Measurements from ENCODE around the gene ARL6IP5.

ARL6IP5 gene

GRCh38 chr3:69113536-69113935, 28.8 kb downstream of the ARL6IP5 start (continued):
- no peak for TF ChIP-seq TOX (CRISPR knock-in tag; IDR thresholded peaks at IDR 0.05; ENCODE audit: borderline replicate concordance)
- no peak for TF ChIP-seq TSHZ2 (CRISPR knock-in tag; IDR thresholded peaks at IDR 0.05)
- no peak for TF ChIP-seq ISL1 (CRISPR knock-in tag; IDR thresholded peaks at IDR 0.05)
- no peak for TF ChIP-seq ZNF70 (CRISPR knock-in tag; IDR thresholded peaks at IDR 0.05)
- no peak for TF ChIP-seq PPARA (CRISPR knock-in tag; IDR thresholded peaks at IDR 0.05; ENCODE audit: borderline replicate concordance)

GRCh38 chr3:69115731-69116130, 31.0 kb downstream of the ARL6IP5 start:
- ATAC-seq = no peak
- TF ChIP-seq ARNTL (CRISPR knock-in tag; IDR thresholded peaks at IDR 0.05; ENCODE audit: borderline replicate concordance, low read depth) (no peak), TOX (CRISPR knock-in tag; IDR thresholded peaks at IDR 0.05; ENCODE audit: borderline replicate concordance) (no peak), TSHZ2 (CRISPR knock-in tag; IDR thresholded peaks at IDR 0.05) (no peak), ISL1 (CRISPR knock-in tag; IDR thresholded peaks at IDR 0.05) (no peak), CSRNP3 (CRISPR knock-in tag; IDR thresholded peaks at IDR 0.05) (no peak), TCF4 (CRISPR knock-in tag; IDR thresholded peaks at IDR 0.05; ENCODE audit: borderline replicate concordance) (no peak), PATZ1 (CRISPR knock-in tag; IDR thresholded peaks at IDR 0.05; ENCODE audit: borderline replicate concordance) (no peak), ZFP3 (CRISPR knock-in tag; IDR thresholded peaks at IDR 0.05) (no peak), ZNF8 (CRISPR knock-in tag; IDR thresholded peaks at IDR 0.05) (no peak), CSDC2 (CRISPR knock-in tag; IDR thresholded peaks at IDR 0.05) (no peak), RARB (CRISPR knock-in tag; IDR thresholded peaks at IDR 0.05) (no peak), BACH2 (CRISPR knock-in tag; IDR thresholded peaks at IDR 0.05; ENCODE audit: borderline replicate concordance) (no peak), PPARA (CRISPR knock-in tag; IDR thresholded peaks at IDR 0.05; ENCODE audit: borderline replicate concordance) (no peak), ZNF565 (CRISPR knock-in tag; conservative IDR thresholded peaks at IDR 0.05; ENCODE audit: low read depth) (no peak), ESRRG (CRISPR knock-in tag; IDR thresholded peaks at IDR 0.05) (no peak), CREB5 (CRISPR knock-in tag; IDR thresholded peaks at IDR 0.05; ENCODE audit: low read depth) (no peak), OSR1 (CRISPR knock-in tag; IDR thresholded peaks at IDR 0.05) (no peak), SNAI2 (CRISPR knock-in tag; IDR thresholded peaks at IDR 0.05) (no peak), ZC3H10 (CRISPR knock-in tag; IDR thresholded peaks at IDR 0.05) (no peak)

- no peak for ATAC-seq
- TF ChIP-seq ZNF70 (CRISPR knock-in tag; IDR thresholded peaks at IDR 0.05) = no peak
- no peak for TF ChIP-seq PATZ1 (CRISPR knock-in tag; IDR thresholded peaks at IDR 0.05; ENCODE audit: borderline replicate concordance)
- TF ChIP-seq ZFP3 (CRISPR knock-in tag; IDR thresholded peaks at IDR 0.05) = no peak
- no peak for TF ChIP-seq GLIS3 (CRISPR knock-in tag; IDR thresholded peaks at IDR 0.05)
- TF ChIP-seq ZNF565 (CRISPR knock-in tag; conservative IDR thresholded peaks at IDR 0.05; ENCODE audit: low read depth) = no peak
- no peak for TF ChIP-seq PPARA (CRISPR knock-in tag; IDR thresholded peaks at IDR 0.05; ENCODE audit: borderline replicate concordance)
- TF ChIP-seq TCF4 (CRISPR knock-in tag; IDR thresholded peaks at IDR 0.05; ENCODE audit: borderline replicate concordance) = no peak
- no peak for TF ChIP-seq RARB (CRISPR knock-in tag; IDR thresholded peaks at IDR 0.05)
- TF ChIP-seq CSRNP3 (CRISPR knock-in tag; IDR thresholded peaks at IDR 0.05) = no peak
- TF ChIP-seq POU6F1 (CRISPR knock-in tag; IDR thresholded peaks at IDR 0.05; ENCODE audit: borderline replicate concordance, low read depth) = no peak
Observed at GRCh38 chr3:69116162-69116561, 31.4 kb downstream of the ARL6IP5 start.

Measured in SK-N-SH treated with all-trans-retinoic acid at 6 μM for 48 hours (cell line).